GM18505 (cell line): ENCODE data around the gene VANGL2.

Experiments used
- ATAC-seq: cut with Tn5 transposase; IDR thresholded peaks from one replicate; pipeline ENCODE4 v1.9.1; 2021; ENCODE audit not compliant: unreplicated experiment
- POLR2A ChIP-seq: IDR thresholded peaks from 4 replicates; pipeline ENCODE4 v1.6.1; 2011; ENCODE audit warnings: borderline replicate concordance; ENCODE audit not compliant: insufficient read depth, insufficient read length; ENCODE audit errors: extremely low read depth

VANGL2 gene

DNA sequence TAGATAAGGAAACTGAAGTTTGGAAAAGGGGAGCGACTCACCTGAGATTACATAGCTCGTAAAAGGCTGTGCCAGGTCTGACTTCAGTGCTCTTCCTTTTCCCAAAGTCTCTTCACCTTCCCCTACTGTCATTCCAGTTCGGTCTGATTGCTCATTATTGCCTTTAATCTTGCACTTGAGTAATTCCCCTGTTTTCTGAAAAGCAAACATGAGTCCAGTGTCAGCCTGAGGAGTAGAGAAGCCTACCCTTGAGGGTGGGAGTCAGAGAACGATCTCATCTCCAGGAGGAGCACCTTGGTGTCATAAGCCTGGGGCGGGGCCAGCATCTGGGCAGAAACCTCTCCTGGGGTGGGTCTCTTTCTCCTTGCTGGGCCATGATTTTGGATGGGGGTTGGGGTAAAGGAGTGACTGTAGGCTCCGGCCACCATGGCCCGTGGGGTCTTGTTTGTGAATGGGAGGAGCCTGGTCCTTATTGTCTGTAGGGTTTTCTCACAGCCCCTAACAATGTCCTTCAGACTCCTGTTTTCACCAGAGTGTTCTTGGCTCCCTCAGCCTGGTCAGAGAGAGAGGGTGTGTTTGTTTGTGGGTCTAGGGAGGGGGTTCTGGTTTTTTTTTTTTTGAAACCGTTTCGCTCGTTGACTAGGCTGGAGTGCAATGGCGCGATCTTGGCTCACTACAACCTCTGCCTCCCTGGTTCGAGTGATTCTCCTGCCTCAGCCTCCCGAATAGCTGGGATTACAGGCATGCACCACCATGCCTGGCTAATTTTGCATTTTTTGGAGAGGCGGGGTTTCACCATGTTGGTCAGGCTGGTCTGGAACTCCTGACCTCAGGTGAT, 6.0 kb downstream of the VANGL2 start:
- TF ChIP-seq POLR2A: no peak
- ATAC-seq: no peak

DNA sequence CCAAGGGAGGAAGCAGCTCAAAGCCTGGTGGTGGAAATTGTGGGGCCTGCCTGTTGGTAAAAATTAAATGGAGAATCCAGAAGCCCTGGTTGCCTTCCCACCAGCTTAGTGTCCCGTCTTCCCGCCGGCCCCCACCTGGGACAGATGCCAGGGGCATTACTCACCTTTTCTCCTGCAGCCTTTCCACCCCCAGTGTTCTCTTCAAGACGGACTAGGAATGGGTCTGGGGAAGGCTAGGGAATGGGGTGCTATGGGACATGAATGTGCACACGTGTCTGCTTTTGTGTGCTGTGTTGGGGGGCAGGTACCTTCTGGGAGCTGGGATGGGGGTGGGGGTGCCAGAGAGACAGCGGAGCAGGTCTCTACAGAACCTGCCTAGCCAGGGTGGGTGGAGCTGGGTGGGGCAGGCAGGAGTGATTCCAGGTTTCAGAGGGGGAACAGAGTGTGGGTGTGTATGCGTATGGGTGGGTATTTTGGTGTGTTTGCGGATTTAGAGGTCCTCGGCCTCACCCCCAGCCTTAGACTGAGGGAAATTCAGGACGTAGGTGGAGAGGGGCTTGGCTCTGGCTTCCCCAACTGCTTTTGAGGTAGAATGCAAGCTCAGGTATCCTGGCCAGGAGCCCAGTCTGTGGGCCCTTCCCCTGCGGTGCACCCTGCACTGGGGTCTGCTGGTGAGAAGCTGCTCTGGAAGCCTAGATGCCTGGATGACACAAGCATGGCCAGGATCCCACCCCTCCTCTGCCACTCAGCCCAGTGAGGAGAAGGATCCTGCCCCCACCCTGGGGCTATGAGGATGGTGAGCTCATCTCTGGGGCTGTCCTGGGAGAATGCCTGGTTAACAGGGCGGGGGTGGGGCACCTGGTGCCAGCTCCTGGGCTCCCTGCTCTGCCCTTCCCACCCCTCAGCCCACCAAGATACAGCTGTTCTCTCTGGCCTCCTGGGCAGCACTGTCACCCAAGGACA, 7.8 kb downstream of the VANGL2 start:
- TF ChIP-seq POLR2A: no peak
- ATAC-seq: no peak

DNA sequence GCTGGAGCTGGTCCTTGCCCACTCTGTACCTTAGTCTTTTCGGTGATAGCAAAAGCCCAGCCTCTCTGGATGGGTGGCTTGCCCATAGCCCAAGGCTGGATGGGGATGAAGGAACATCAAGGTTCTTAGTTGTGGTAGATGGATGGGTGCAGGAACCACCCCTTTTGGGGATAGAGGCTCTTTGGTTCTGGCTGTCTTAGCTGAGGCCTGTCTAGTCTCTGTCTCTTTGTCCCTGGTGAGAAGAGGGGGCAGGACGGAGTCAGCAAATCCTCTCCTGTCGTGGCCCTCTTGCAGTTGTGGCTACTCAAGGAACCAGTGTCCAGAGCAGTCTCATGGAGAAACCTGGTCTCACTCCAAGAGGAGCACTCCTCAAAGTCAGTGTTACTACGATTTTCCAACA, 8.5 kb downstream of the VANGL2 start:
- no peak for ATAC-seq
- no peak for TF ChIP-seq POLR2A

DNA sequence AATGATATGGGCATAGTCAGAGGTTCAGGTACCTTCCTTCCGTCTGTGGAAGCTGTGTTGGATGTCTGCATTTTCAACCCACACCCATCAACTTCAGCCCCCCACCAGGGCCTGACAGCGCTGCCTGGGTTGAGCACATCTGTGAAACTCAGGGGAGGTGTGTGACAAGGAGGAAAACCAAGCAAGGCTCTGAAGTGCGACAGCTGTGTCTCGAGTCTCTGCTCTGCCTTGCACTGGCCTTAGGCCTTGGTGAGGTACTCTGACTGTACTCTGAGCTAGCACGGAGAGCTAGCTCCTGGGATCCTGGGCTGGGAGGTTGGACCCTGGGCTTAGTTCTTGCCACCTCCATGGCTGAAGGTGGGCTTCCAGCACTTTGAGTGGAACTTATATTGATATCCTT, 9.1 kb downstream of the VANGL2 start:
- no peak for TF ChIP-seq POLR2A

DNA sequence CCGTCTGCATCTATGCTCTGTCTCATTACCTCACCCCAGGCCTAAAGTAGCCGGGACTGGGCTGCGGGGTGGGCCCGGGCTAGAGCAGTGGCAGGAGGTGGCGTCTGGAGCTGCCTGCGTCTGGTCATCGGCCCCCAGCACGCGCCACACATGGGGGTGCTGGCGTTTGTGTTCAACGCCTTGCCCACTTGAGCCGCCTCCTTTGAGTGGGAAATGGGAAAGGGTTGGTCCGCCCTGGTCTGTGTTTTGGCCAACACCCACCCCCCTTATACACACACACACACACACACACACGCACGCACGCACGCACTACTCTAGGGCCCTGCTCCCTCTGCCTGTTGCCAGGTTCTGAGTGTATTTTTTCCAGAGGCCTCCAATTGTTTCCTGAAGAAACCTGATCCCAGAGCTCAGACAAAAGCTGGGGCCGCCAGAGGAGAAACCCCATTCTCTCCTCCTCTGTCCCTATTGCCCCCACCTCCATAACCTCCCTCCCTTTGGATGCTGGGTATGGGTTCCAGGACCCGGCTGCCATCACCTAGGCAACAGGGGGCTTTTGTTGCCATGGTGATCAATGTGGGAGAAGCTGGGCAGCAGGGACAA, 10.1 kb downstream of the VANGL2 start:
- no peak for TF ChIP-seq POLR2A
- ATAC-seq: no peak

More for the DNA sequence above, 9.1 kb downstream of the VANGL2 start:
- ATAC-seq: no peak

DNA sequence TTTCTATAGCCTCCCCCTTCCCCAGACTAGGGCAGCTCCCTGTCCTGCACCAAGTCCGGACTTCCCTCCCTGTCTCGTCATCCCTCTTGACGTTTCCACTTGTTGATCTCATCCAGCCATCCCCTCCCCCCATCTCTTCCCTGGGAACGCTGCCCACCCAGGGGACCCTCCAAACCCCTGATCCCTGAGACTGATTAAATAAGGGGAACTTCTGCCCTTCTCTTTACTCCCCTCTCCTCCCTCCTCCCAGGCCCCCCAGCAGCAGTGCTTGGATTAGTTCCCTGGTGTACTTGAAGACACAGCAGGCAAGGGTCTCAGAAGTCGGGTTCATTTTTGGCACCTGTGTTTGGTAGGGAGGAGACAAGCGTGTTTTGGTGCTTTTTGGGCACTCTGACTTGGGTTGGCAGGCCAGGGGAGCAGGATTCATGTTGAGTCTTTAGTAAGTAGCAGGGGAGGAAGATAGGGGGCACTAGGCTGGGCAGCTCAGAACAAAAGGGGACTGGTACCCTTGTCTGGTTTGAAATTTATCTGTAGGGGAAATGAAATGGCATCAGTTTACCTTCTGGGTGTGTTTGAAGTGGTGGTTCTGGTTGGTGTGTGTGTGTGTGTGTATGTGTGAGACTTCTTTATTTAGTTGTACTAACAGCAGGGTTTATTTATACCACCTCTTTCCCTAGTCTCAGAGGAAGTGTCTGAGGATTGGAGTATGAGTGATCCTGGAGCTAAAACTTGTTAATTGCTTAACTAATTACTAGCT, 11.1 kb downstream of the VANGL2 start:
- TF ChIP-seq POLR2A: no peak

DNA sequence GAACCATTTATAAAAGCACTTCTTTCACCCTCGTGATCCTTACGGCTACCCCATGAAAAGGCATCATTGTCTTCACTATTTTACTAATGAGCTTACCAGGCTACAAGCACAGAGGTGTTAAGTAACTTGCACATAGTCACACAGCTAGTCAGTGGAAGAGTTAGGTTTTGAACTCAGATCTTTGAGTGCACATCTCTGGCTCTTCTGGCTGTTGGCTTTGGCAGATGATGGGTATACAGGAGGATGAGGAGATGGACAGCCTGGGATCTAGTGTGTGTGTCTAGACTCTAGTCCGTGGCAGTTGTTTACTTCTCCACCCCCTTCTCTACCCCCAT, 11.6 kb downstream of the VANGL2 start:
- ATAC-seq: no peak
- TF ChIP-seq POLR2A: no peak

More for the DNA sequence above, 11.1 kb downstream of the VANGL2 start:
- ATAC-seq: no peak

DNA sequence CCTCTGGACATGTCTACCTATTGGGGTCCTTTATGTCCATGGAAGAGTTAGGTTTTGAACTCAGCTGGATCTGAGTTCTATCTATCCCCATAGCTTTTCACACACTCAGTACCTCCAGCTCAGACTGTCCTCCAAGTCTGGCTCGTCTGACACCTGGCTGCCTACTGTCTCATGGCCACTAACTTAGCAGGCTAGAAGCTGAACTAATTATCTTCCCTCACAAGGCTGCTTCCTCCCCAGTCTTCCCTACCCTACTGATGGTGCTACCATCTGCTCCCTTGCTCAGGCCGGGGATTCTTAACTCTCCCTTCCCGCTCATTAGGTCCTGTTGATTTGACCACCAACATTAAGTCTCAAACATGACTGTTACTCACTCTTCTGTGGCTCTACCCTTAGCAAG, 13.4 kb downstream of the VANGL2 start:
- no peak for ATAC-seq
- no peak for TF ChIP-seq POLR2A

DNA sequence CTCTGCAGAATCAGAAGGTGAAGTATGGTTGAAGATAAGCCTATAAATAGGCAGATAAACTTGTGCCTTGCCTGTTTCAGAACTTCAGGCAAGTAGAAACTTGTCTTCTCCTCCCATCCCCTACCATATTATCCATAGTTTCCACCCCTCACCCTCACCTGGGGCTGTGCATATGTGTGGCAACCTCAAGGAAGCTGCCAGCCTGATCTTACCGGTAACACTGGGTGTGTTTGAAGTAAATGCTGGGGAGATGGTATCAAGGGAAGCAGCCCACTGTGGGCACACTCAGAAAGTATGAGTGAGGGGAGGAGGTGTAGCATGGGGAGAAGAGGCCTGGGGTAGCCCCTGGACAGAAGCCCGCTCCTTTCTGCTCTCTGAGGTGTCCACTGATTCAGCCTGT, 14.5 kb downstream of the VANGL2 start:
- no peak for ATAC-seq
- TF ChIP-seq POLR2A: no peak

DNA sequence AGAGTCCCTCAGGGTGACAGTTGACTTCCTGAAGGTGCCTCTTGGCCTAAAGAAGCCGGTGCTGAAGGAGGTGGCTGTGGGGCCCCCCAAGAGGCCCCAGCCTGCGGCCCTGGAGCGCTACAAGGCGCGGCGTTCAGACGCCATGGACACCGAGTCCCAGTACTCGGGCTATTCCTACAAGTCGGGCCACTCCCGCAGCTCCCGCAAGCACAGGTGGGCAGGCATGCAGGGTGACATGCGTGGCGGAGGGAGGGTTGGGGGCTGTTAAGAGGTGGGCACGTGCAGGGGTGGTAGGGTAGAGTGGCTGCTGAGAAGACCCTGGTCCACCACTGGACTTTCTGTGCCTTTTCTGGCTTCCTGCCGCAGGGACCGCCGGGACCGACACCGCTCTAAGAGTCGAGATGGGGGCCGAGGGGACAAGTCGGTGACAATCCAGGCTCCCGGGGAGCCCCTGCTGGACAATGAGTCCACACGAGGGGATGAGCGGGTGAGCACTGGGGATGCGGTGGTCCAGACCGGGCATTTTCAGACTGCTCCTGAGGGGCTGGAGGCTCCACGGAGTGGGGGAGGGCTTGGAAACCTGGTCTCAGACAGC, 15.4 kb downstream of the VANGL2 start:
- TF ChIP-seq POLR2A: no peak
- ATAC-seq: no peak

DNA sequence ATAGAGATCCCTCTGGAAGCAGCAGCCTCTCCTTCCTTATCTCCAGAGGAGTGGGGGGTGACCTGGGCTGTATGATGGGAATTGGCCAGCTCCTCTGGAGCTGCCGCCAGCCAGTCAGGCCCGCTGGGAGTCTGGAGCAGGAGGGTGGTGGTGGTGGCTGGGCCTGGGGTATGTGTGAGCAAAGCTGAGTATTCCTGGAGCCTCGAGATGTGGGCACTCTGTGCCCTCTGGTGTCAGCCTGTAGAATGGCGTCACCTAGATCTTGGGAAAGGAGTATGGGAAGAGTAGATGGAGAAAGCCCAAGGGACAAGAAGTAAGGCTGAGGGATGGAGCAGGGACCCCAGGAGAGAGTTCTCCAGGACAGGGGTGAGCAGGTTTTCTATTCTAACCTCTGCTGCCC, 16.0 kb downstream of the VANGL2 start:
- ATAC-seq: no peak
- TF ChIP-seq POLR2A: no peak

DNA sequence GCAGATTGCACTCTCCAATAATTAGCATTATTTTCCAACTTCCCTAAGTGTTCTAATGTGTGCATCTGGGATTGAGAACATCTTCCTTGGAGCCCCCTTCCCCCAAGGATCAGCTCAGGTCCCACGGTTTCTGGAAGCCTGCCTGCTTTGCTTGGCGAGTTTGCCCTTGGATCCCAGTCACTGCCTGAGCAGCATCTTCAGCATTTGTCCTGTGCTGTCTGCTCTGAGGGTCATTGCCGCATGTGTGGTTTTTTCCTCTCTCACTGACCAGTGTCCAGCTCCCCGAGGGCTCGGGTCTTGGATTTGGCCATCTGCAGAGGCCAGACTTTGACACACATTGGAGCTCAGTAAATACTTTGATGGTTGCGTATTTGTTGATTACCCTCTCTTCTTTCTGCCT, 18.1 kb downstream of the VANGL2 start:
- ATAC-seq: no peak

DNA sequence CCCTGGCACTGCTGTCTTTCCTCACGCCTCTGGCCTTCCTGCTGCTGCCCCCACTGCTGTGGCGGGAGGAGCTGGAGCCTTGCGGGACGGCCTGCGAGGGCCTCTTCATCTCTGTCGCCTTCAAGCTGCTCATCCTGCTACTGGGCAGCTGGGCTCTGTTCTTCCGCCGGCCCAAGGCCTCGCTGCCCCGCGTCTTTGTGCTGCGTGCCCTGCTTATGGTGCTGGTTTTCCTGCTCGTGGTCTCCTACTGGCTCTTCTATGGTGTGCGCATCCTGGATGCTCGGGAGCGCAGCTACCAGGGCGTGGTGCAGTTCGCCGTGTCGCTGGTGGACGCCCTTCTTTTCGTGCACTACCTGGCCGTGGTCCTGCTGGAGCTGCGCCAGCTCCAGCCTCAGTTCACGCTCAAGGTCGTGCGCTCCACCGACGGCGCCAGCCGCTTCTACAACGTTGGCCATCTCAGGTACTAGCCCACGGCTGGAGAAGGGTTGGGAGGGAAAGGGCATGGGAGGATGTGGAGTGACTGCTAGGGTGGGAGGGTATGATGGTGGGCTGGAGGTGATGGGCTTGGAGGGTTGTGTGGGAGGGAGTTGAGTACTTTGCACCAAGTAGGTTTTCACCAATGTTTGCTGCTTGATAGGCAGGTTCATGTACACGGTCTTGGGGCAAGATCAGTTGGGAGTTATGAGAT, 18.9 kb downstream of the VANGL2 start:
- TF ChIP-seq POLR2A: no peak
- ATAC-seq: no peak

More for the DNA sequence above, 18.1 kb downstream of the VANGL2 start:
- TF ChIP-seq POLR2A: no peak

DNA sequence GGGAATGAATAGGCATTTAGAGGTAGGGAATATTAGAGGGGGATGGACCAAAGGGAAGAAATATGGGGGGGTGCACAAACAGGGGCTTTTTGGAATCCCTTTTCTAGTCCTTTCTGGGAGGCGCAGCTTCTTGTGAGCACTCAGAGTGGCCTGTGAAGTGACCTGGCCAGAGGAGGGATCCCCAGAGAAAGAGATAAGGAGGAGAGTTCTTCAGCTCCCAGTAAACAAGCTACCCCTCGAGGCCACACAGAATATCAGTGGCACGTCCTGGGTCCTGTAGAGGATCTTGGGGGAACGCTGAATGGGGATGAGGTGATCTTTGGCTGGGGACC, 19.4 kb downstream of the VANGL2 start:
- no peak for TF ChIP-seq POLR2A
- no peak for ATAC-seq
